IPS-18a (cell line): ENCODE results near the gene LIMD2.

Experiments used
- H3K27ac ChIP-seq: one replicate; pipeline ENCODE4 v1.5.1; 2013; ENCODE audit warnings: low read length
- H3K27me3 ChIP-seq: one replicate; pipeline ENCODE4 v1.6.1; 2013; ENCODE audit warnings: mild to moderate bottlenecking, low read length; ENCODE audit not compliant: control insufficient read depth, insufficient read depth
- H3K36me3 ChIP-seq: one replicate; pipeline ENCODE4 v1.6.1; 2013; ENCODE audit warnings: low read depth, low read length; ENCODE audit not compliant: control insufficient read depth
- H3K4me1 ChIP-seq: one replicate; pipeline ENCODE4 v1.6.1; 2013; ENCODE audit warnings: low read depth, low read length; ENCODE audit not compliant: control insufficient read depth
- H3K4me3 ChIP-seq: one replicate; pipeline ENCODE4 v1.5.1; 2013; ENCODE audit warnings: low read length
- H3K9ac ChIP-seq: one replicate; pipeline ENCODE4 v1.6.1; 2013; ENCODE audit warnings: mild to moderate bottlenecking, low read length, moderate library complexity
- H3K9me3 ChIP-seq: one replicate; pipeline ENCODE4 v1.6.1; 2013; ENCODE audit warnings: low read depth, low read length; ENCODE audit not compliant: control insufficient read depth

Gene LIMD2

DNA sequence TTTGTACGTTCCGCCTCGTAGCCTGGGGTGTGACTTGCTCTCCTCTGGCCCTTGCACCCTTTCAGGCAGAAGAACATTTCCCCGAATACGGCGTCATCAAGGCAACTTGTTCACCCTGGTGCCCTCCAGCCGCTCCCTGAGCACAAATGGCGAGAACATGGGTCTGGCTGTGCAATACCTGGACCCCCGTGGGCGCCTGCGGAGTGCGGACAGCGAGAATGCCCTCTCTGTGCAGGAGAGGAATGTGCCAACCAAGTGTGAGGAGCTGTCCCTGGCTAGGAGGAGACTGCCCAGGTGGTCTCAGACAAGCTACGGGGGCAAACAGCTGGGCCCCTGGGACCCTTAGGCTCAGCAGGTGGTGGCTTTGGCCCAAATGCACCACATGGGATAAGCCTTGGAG, 10.4 kb downstream of the LIMD2 start:
- no peak overlapping the region for H3K9ac ChIP-seq
- H3K4me3 ChIP-seq: no peak overlapping the region
- H3K27ac ChIP-seq: no peak overlapping the region
- H3K9me3 ChIP-seq: no peaks in the 10 kb centered on the region
- no peaks in the 10 kb centered on the region for H3K27me3 ChIP-seq
- H3K36me3 ChIP-seq: peaks cover 20% of the 10 kb centered on the region
- H3K4me1 ChIP-seq: no peaks in the 10 kb centered on the region

DNA sequence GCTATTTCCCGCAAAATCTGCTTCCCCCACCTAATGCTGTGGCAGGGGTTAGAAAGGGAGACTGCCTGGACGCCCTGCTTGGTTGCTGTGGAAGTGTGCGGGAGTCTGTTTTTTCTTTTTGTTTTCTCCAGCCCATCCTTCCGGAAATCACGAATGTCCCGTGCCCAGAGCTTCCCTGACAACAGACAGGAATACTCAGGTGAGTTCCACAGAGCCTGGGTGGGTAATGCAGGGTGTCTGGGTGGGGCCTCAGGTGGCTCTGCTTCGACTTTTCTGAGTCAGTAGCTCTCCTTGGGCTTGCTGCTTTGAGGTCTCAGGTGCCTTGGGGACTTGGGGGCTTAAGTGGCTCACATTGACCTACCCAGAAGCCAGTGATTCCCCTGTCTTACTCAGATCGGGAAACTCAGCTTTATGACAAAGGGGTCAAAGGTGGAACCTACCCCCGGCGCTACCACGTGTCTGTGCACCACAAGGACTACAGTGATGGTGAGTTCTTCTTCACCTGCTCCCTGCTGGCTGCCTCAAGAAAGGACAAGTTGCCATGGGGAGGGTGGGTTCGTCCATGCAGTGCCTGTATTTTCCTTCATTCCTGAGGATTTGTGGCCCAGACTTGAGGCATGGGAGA, 11.4 kb downstream of the LIMD2 start:
- H3K4me3 ChIP-seq: no peak overlapping the region
- no peak overlapping the region for H3K27ac ChIP-seq
- H3K4me1 ChIP-seq: no peaks in the 10 kb centered on the region
- H3K36me3 ChIP-seq: peaks cover 20% of the 10 kb centered on the region
- no peak overlapping the region for H3K9ac ChIP-seq
- no peaks in the 10 kb centered on the region for H3K9me3 ChIP-seq
- H3K27me3 ChIP-seq: no peaks in the 10 kb centered on the region

DNA sequence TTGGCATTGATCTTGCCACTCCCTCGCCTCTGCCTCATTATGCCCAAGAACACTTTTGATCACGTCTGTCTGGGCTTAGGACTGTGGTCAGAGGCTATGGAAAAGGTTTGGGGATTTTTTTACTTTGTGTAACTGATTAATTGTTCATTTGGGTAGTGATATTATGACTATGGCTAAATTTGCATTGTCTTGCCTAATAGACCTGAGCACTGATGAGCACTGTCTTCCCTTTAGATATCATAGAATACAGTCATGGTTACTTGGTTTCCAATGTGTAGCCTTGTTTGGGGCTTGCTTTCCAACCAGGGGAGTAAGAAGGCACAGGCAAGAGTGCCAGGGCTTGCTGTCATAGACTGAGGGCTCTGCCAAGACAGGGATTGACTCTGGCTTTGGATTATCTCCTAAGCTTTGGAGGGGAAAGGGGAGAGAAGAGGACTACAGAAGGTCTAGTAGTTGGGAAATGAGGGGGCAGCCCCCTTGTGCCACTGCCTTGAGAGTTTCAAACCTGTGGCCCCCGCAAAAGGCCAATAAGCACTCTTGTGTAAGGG, 13.7 kb downstream of the LIMD2 start:
- Histone ChIP-seq H3K4me3 (no peak overlapping the region), H3K9ac (no peak overlapping the region), H3K27ac (no peak overlapping the region), H3K9me3 (no peaks in the 10 kb centered on the region), H3K36me3 (peaks cover 18% of the 10 kb centered on the region), H3K4me1 (no peaks in the 10 kb centered on the region), H3K27me3 (no peaks in the 10 kb centered on the region)

DNA sequence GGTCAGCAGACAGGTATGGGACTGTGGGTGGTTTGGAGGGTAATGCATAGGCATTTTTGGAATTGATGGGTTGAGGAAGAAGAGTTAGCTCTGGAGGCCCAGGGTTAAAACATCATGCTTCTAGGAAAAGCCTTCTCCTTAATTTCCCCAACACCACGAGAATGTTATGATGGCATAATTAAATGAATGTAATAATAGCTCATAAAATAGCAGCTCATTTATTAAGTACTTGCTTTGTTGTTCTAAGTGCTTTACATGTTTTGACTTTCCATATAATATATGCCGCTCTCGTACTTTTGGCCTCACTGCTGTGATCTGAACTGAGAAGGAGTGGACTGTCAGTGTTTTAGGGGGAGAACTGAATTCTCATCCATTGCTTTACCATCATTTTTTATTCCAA, 14.3 kb downstream of the LIMD2 start:
- peaks cover 17% of the 10 kb centered on the region for H3K36me3 ChIP-seq
- H3K27me3 ChIP-seq: no peaks in the 10 kb centered on the region
- no peaks in the 10 kb centered on the region for H3K4me1 ChIP-seq
- no peaks in the 10 kb centered on the region for H3K9me3 ChIP-seq
- no peak overlapping the region for H3K4me3 ChIP-seq
- no peak overlapping the region for H3K9ac ChIP-seq
- H3K27ac ChIP-seq: no peak overlapping the region

- H3K4me3 ChIP-seq: no peak overlapping the region
- no peaks in the 10 kb centered on the region for H3K27me3 ChIP-seq
- H3K9ac ChIP-seq: no peak overlapping the region
- peaks cover 12% of the 10 kb centered on the region for H3K36me3 ChIP-seq
- H3K27ac ChIP-seq: no peak overlapping the region
- H3K4me1 ChIP-seq: no peaks in the 10 kb centered on the region
- H3K9me3 ChIP-seq: no peaks in the 10 kb centered on the region
Observed at GRCh38 chr17:63685041-63685440, 14.9 kb downstream of the LIMD2 start.

GRCh38 chr17:63682981-63683380, 16.9 kb downstream of the LIMD2 start:
- no peaks in the 10 kb centered on the region for H3K4me1 ChIP-seq
- H3K9me3 ChIP-seq: no peaks in the 10 kb centered on the region
- H3K27me3 ChIP-seq: no peaks in the 10 kb centered on the region
- H3K27ac ChIP-seq: no peak overlapping the region
- H3K4me3 ChIP-seq: no peak overlapping the region
- peaks cover 2% of the 10 kb centered on the region for H3K36me3 ChIP-seq
- H3K9ac ChIP-seq: no peak overlapping the region

GRCh38 chr17:63682441-63682840, 17.5 kb downstream of the LIMD2 start:
- Histone ChIP-seq H3K36me3 (peaks cover 2% of the 10 kb centered on the region), H3K27me3 (no peaks in the 10 kb centered on the region), H3K9me3 (no peaks in the 10 kb centered on the region), H3K4me3 (no peak overlapping the region), H3K9ac (no peak overlapping the region), H3K4me1 (no peaks in the 10 kb centered on the region), H3K27ac (no peak overlapping the region)

DNA sequence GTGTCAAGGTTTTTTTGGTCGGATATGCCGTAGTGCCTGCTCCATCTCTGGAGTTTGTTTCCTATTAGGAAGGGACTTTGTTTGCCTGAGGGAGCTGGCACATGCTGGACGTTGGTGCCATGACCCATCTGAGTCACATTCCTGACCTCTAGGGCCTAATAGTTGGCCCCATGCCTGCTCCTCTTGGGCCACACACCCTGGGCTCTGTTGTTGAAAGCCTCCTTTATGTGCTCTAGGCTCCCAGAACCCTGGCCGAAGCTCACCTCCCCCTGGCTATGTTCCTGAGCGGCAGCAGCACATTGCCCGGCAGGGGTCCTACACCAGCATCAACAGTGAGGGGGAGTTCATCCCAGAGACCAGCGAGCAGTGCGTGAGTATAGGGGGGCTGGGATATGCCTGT, 18.4 kb downstream of the LIMD2 start:
- Histone ChIP-seq H3K27ac (no peak overlapping the region), H3K27me3 (no peaks in the 10 kb centered on the region), H3K9me3 (no peaks in the 10 kb centered on the region), H3K36me3 (peaks cover 2% of the 10 kb centered on the region), H3K9ac (no peak overlapping the region), H3K4me3 (no peak overlapping the region), H3K4me1 (no peaks in the 10 kb centered on the region)

DNA sequence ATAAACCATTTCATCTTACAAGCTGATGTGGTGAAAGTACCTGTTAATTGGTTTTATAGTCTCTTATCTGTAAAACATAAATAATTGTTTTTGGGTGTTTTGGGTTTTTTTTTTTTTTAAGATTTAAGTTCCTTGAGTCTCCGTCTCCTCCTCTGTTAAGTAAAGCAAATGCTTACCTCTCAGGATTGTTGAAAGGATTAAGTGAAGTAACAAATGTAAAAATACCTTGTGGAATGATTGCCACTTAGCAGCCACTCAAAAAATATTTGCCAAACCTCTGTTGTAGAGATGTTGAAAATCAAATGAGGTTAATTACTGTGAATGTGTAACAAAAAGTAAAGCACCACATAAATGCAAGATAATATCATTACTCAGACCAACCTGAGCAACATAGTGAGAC, 19.2 kb downstream of the LIMD2 start:
- no peaks in the 10 kb centered on the region for H3K9me3 ChIP-seq
- H3K4me1 ChIP-seq: peaks cover 4% of the 10 kb centered on the region
- peaks cover 2% of the 10 kb centered on the region for H3K36me3 ChIP-seq
- no peak overlapping the region for H3K27ac ChIP-seq
- H3K4me3 ChIP-seq: no peak overlapping the region
- no peaks in the 10 kb centered on the region for H3K27me3 ChIP-seq
- H3K9ac ChIP-seq: no peak overlapping the region

GRCh38 chr17:63679214-63679613, 20.7 kb downstream of the LIMD2 start:
- Histone ChIP-seq H3K36me3 (peaks cover 2% of the 10 kb centered on the region), H3K9ac (no peak overlapping the region), H3K27me3 (no peaks in the 10 kb centered on the region), H3K9me3 (no peaks in the 10 kb centered on the region), H3K27ac (no peak overlapping the region), H3K4me1 (peaks cover 18% of the 10 kb centered on the region), H3K4me3 (no peak overlapping the region)

DNA sequence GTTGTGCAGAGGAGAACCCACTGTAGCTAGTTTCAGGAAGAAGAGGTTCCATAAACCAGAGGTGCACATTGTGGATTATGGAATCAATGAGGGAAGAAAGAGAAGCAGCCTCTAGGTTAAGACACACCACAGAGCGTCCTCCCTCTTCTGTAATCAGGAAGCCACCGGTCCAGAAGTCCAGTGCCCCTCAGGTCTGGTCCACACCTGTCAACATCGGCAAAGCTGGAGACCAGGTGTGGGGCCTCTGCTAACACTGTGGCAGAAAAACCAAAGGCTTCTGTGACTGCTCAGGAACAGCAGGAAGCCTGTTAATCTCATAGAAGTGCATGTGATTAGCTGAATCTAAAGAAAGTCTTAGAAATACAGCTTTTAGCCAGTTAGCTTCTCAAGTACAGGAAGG, 23.3 kb downstream of the LIMD2 start:
- Histone ChIP-seq H3K27me3 (no peaks in the 10 kb centered on the region), H3K4me1 (peaks cover 24% of the 10 kb centered on the region), H3K4me3 (no peak overlapping the region), H3K9me3 (no peaks in the 10 kb centered on the region), H3K27ac (no peak overlapping the region), H3K36me3 (no peaks in the 10 kb centered on the region), H3K9ac (no peak overlapping the region)
